GM12874 (cell line): ENCODE results near the gene C16orf89.

ENCODE experiments used
- CTCF ChIP-seq: IDR thresholded peaks from 2 replicates; pipeline ENCODE4 v1.5.1; 2011; ENCODE audit warnings: low read depth, mild to moderate bottlenecking, control low read depth, low read length, moderate library complexity; ENCODE audit not compliant: insufficient read depth

C16orf89 gene

DNA sequence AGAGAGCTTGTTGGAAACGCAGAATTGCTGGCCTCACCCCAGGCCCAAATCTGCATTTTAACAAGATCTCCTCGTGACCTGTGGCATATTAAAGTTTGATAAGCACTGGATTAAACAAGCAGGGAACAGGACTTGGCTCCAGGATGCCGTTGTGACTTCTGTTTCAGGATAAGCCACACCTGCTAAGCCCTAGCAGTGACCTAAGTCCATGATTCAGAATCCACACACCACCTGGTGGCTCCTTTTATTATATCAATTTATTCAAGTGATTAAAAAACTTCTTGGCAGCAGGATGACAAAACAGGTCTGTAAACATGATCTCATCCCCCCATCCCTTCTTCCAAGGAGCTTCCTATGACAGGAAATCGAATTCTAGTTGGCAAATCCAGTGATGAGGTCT lies 41.1 kb downstream of the C16orf89 start:
- TF ChIP-seq CTCF: no peak

- no peak for TF ChIP-seq CTCF
These were observed 43.2 kb downstream of the C16orf89 start for GRCh38 chr16:5022521-5022920.

DNA sequence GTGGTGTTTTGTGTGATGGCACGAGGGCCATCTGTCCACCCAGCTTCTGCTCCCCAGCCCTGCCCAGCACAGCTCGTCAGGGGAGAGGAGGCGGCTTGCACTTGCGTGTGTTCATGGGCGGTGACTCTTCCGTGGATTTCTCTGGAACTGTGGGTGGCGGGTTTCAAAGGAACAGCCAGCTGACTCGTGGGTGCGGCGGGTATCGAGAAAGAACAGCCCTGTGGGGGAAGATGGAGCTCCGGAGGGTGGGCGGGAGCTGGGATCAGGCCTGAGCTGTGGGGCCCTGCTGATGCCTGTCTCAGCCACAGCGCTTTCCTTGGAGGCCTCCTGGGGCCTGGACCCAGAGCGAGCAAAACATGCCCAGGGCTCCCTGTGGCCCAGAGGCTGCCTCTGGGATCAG lies 45.2 kb downstream of the C16orf89 start:
- no peak for TF ChIP-seq CTCF

GRCh38 chr16:5019775-5020174 lies 46.0 kb downstream of the C16orf89 start:
- TF ChIP-seq CTCF: no peak

DNA sequence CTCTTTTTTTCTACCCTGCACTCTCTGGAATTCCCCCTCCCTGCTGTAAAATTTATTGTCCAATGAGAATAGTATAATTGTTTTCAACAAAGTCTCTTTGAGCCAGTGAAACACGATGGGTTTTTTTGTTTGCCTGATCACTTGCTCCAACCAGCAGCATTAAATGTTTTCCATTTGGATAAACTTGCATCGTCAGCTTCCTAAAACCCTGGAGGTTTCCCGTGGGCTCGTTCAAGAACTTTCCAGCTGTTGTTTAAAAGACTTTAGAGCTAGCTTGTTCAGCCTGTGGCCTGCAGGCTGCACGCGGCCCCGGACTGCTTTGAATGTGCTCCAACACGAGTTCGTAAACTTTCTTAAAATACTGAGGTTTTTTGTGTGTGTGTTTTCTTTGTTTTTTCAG lies 47.0 kb downstream of the C16orf89 start:
- TF ChIP-seq CTCF: no peak

DNA sequence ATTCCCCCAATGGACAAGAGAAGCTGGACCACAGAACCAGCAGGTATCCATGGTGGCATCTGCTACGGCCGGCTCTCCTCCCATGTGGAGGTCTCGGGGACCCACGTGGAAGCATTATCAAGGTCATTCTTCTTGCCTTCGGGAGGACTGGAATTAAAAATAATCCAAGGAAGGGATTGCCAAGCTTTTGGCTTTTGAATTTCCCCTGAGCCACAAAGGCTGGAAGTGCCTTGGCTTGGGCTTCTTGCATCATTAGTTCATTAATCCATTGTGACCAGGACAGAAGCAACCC lies 48.1 kb downstream of the C16orf89 start:
- no peak for TF ChIP-seq CTCF

DNA sequence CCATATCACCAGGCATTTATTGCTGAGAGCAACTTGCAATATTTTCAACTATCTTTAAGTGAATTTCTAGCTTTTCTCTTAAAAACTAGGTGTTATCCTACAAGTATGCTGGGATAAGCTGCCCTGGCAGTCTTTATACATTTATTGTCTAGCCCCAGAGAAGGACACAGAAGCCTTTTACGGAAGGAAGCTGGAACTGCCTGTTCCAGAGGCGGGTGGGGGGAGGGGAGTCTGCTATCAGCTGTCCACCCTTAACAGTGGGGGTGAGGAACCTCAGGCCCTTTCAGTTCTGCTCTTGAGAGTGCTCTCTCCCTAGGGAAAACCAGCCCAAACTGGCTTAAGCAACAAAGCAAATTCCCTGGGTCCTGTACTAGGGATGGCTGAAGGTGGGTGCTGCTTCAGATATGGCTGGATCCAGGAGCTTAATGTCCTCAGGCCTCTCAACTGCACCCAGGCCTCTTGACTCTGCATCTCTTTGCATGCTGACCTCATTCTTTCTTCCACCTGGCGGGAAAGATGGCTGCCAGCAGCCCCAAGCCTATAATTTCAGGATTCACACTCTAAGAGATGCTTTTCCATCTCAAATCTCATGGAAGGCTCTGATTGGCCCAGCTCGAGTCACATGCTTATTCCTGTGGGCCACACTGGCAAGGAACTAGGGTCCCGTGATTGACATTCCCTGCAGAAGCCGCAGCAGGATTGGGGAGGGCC lies 48.6 kb downstream of the C16orf89 start:
- TF ChIP-seq CTCF: no peak

- TF ChIP-seq CTCF: no peak
These were observed 49.9 kb downstream of the C16orf89 start for GRCh38 chr16:5015887-5016286.
